T-helper 9 cell (primary cell): Measurements from ENCODE around the gene TERB1.
A peak's percentile ranks its signal among the peaks of the same experiment; 100 is the strongest.

Source experiments
- DNase-seq: peaks from one replicate; pipeline ENCODE4 v3.0.0-alpha.2; 2020

The TERB1 gene

GRCh38 chr16:66741950-66742808 lies 59.2 kb downstream of the TERB1 start:
- DNase-seq = no peak

- DNase-seq = no peak
Measured at GRCh38 chr16:66741169-66741900, 60.0 kb downstream of the TERB1 start.

GRCh38 chr16:66740533-66740932 lies 60.9 kb downstream of the TERB1 start:
- no peak for DNase-seq

GRCh38 chr16:66740010-66740409 lies 61.4 kb downstream of the TERB1 start:
- peak; percentile 23 for DNase-seq

GRCh38 chr16:66735891-66736290 lies 65.5 kb downstream of the TERB1 start:
- no peak for DNase-seq

- no peak for DNase-seq
Measured at GRCh38 chr16:66731101-66731500, 70.3 kb downstream of the TERB1 start.

- no peak for DNase-seq
Measured at GRCh38 chr16:66728804-66729203, 72.6 kb downstream of the TERB1 start.

- no peak for DNase-seq
Measured at GRCh38 chr16:66728117-66728787, 73.1 kb downstream of the TERB1 start.

GRCh38 chr16:66720766-66721165 lies 80.6 kb downstream of the TERB1 start:
- no peak for DNase-seq

- no peak for DNase-seq
Measured at GRCh38 chr16:66719246-66719645, 82.1 kb downstream of the TERB1 start.

GRCh38 chr16:66717776-66718175 lies 83.6 kb downstream of the TERB1 start:
- DNase-seq = no peak

- DNase-seq = no peak
Measured at GRCh38 chr16:66717112-66717675, 84.2 kb downstream of the TERB1 start.

GRCh38 chr16:66714654-66715307 lies 86.6 kb downstream of the TERB1 start:
- no peak for DNase-seq

- DNase-seq = no peak
Measured at GRCh38 chr16:66714062-66714461, 87.3 kb downstream of the TERB1 start.

GRCh38 chr16:66713076-66713475 lies 88.3 kb downstream of the TERB1 start:
- no peak for DNase-seq

- no peak for DNase-seq
Measured at GRCh38 chr16:66712512-66712911, 88.9 kb downstream of the TERB1 start.

GRCh38 chr16:66711581-66711980 lies 89.8 kb downstream of the TERB1 start:
- no peak for DNase-seq

- no peak for DNase-seq
Measured at GRCh38 chr16:66706506-66706880, 94.9 kb downstream of the TERB1 start.

GRCh38 chr16:66705790-66706505 lies 95.4 kb downstream of the TERB1 start:
- DNase-seq = no peak
